GM19463 (cell line): ENCODE measurements around the gene DOCK2.
A peak's percentile ranks its signal among the peaks of the same experiment; 100 is the strongest.

Source experiments
- ATAC-seq: cut with Tn5 transposase; IDR thresholded peaks from one replicate; pipeline ENCODE4 v1.9.1; 2021; ENCODE audit warnings: mild to moderate bottlenecking, moderate library complexity; ENCODE audit not compliant: unreplicated experiment

DOCK2 gene

GRCh38 chr5:169682026-169682425, 45.0 kb downstream of the DOCK2 start:
- no peak for ATAC-seq

- peak; percentile 99 for ATAC-seq
Observed at GRCh38 chr5:169686137-169686536, 49.1 kb downstream of the DOCK2 start.

GRCh38 chr5:169688106-169688505, 51.0 kb downstream of the DOCK2 start:
- no peak for ATAC-seq

- ATAC-seq = no peak
Observed at GRCh38 chr5:169691471-169691870, 54.4 kb downstream of the DOCK2 start.

- no peak for ATAC-seq
Observed at GRCh38 chr5:169694091-169694625, 57.1 kb downstream of the DOCK2 start.

- no peak for ATAC-seq
Observed at GRCh38 chr5:169695025-169695625, 58.0 kb downstream of the DOCK2 start.

GRCh38 chr5:169695919-169696490, 58.9 kb downstream of the DOCK2 start:
- ATAC-seq = no peak

GRCh38 chr5:169696621-169697510, 59.8 kb downstream of the DOCK2 start:
- ATAC-seq = no peak

GRCh38 chr5:169697511-169697890, 60.4 kb downstream of the DOCK2 start:
- ATAC-seq = no peak

GRCh38 chr5:169697976-169698375, 60.9 kb downstream of the DOCK2 start:
- ATAC-seq = no peak

- ATAC-seq = no peak
Observed at GRCh38 chr5:169700611-169701010, 63.5 kb downstream of the DOCK2 start.

- ATAC-seq = no peak
Observed at GRCh38 chr5:169701910-169702451, 64.9 kb downstream of the DOCK2 start.

GRCh38 chr5:169702693-169703481, 65.8 kb downstream of the DOCK2 start:
- peak; percentile 68 for ATAC-seq

GRCh38 chr5:169703813-169704212, 66.7 kb downstream of the DOCK2 start:
- no peak for ATAC-seq

GRCh38 chr5:169705322-169705721, 68.2 kb downstream of the DOCK2 start:
- ATAC-seq = no peak

GRCh38 chr5:169706071-169706470, 69.0 kb downstream of the DOCK2 start:
- no peak for ATAC-seq

- no peak for ATAC-seq
Observed at GRCh38 chr5:169706758-169707450, 69.8 kb downstream of the DOCK2 start.

GRCh38 chr5:169707686-169708085, 70.6 kb downstream of the DOCK2 start:
- no peak for ATAC-seq

GRCh38 chr5:169710675-169711074, 73.6 kb downstream of the DOCK2 start:
- no peak for ATAC-seq
